HEK293 (cell line): ENCODE measurements around the gene DPP9.

Source experiments
- AEBP2 ChIP-seq: fragments of 450-650 bp; formaldehyde crosslinking; IDR thresholded peaks from 2 replicates; pipeline ENCODE4 v1.5.1; 2016; ENCODE audit warnings: missing biosample characterization, missing genetic modification characterization, borderline replicate concordance
- BCL11A ChIP-seq: fragments of 450-650 bp; formaldehyde crosslinking; IDR thresholded peaks from 2 replicates; pipeline ENCODE4 v1.5.1; 2016; ENCODE audit warnings: low read depth, missing biosample characterization, missing genetic modification characterization
- EGR2 ChIP-seq: fragments of 450-650 bp; formaldehyde crosslinking; IDR thresholded peaks from 2 replicates; pipeline ENCODE4 v1.5.1; 2016; ENCODE audit warnings: low read depth, missing biosample characterization, missing genetic modification characterization
- GFI1B ChIP-seq: fragments of 450-650 bp; formaldehyde crosslinking; IDR thresholded peaks from 2 replicates; pipeline ENCODE4 v1.5.1; 2016; ENCODE audit warnings: missing biosample characterization, missing genetic modification characterization
- KLF8 ChIP-seq: fragments of 450-650 bp; formaldehyde crosslinking; IDR thresholded peaks from 2 replicates; pipeline ENCODE4 v1.5.1; 2016; ENCODE audit warnings: missing biosample characterization, missing genetic modification characterization
- OSR2 ChIP-seq: fragments of 450-650 bp; formaldehyde crosslinking; IDR thresholded peaks from 2 replicates; pipeline ENCODE4 v1.5.1; 2016; ENCODE audit warnings: missing biosample characterization, missing genetic modification characterization
- PRDM6 ChIP-seq: fragments of 450-650 bp; formaldehyde crosslinking; IDR thresholded peaks from 2 replicates; pipeline ENCODE4 v1.5.1; 2017; ENCODE audit warnings: missing biosample characterization, missing genetic modification characterization
- SP3 ChIP-seq: fragments of 450-650 bp; formaldehyde crosslinking; IDR thresholded peaks from 2 replicates; pipeline ENCODE4 v1.5.1; 2016; ENCODE audit warnings: missing biosample characterization, missing genetic modification characterization
- ZBTB48 ChIP-seq: fragments of 450-650 bp; formaldehyde crosslinking; IDR thresholded peaks from 2 replicates; pipeline ENCODE4 v1.5.1; 2016; ENCODE audit warnings: missing biosample characterization, missing genetic modification characterization
- ZBTB8A ChIP-seq: fragments of 450-650 bp; formaldehyde crosslinking; IDR thresholded peaks from 2 replicates; pipeline ENCODE4 v1.5.1; 2016; ENCODE audit warnings: missing biosample characterization, missing genetic modification characterization
- ZFHX2 ChIP-seq: fragments of 450-650 bp; formaldehyde crosslinking; conservative IDR thresholded peaks from 2 replicates; pipeline ENCODE4 v1.5.1; 2016; ENCODE audit warnings: missing biosample characterization, missing genetic modification characterization
- ZFP3 ChIP-seq: fragments of 450-650 bp; formaldehyde crosslinking; IDR thresholded peaks from 2 replicates; pipeline ENCODE4 v1.5.1; 2016; ENCODE audit warnings: low read depth, missing biosample characterization, missing genetic modification characterization
- ZFP37 ChIP-seq: fragments of 450-650 bp; formaldehyde crosslinking; IDR thresholded peaks from 2 replicates; pipeline ENCODE4 v1.5.1; 2016; ENCODE audit warnings: missing biosample characterization, missing genetic modification characterization
- ZNF138 ChIP-seq: fragments of 450-650 bp; formaldehyde crosslinking; IDR thresholded peaks from 2 replicates; pipeline ENCODE4 v1.5.1; 2016; ENCODE audit warnings: missing biosample characterization, missing genetic modification characterization, borderline replicate concordance
- ZNF16 ChIP-seq: fragments of 450-650 bp; formaldehyde crosslinking; IDR thresholded peaks from 2 replicates; pipeline ENCODE4 v1.5.1; 2016; ENCODE audit warnings: low read depth, missing biosample characterization, missing genetic modification characterization
- ZNF211 ChIP-seq: fragments of 450-650 bp; formaldehyde crosslinking; IDR thresholded peaks from 2 replicates; pipeline ENCODE4 v1.5.1; 2016; ENCODE audit warnings: low read depth, missing biosample characterization, missing genetic modification characterization
- ZNF221 ChIP-seq: fragments of 450-650 bp; formaldehyde crosslinking; IDR thresholded peaks from 2 replicates; pipeline ENCODE4 v1.5.1; 2017; ENCODE audit warnings: missing biosample characterization, missing genetic modification characterization, borderline replicate concordance
- ZNF24 ChIP-seq: fragments of 450-650 bp; formaldehyde crosslinking; IDR thresholded peaks from 2 replicates; pipeline ENCODE4 v1.5.1; 2016; ENCODE audit warnings: missing biosample characterization, missing genetic modification characterization
- ZNF274 ChIP-seq, 2 experiments: fragments of 200-500 bp in 1 of 2; fragments of 450-650 bp in 1 of 2; sonication (Bioruptor generic) in 1 of 2; formaldehyde crosslinking in 1 of 2; IDR thresholded peaks; 2 replicates each; pipeline versions ENCODE4 v1.5.1 to v1.6.1; 2014 to 2016; ENCODE audit warnings: borderline replicate concordance in 1 of 2, inconsistent platforms in 1 of 2, low read length in 1 of 2, missing biosample characterization in 1 of 2, missing genetic modification characterization in 1 of 2
- ZNF280C ChIP-seq: fragments of 450-650 bp; formaldehyde crosslinking; IDR thresholded peaks from 2 replicates; pipeline ENCODE4 v1.5.1; 2016; ENCODE audit warnings: missing biosample characterization, missing genetic modification characterization
- ZNF473 ChIP-seq: fragments of 450-650 bp; formaldehyde crosslinking; IDR thresholded peaks from 2 replicates; pipeline ENCODE4 v1.5.1; 2017; ENCODE audit warnings: missing biosample characterization, missing genetic modification characterization
- ZNF518A ChIP-seq: fragments of 450-650 bp; formaldehyde crosslinking; conservative IDR thresholded peaks from 2 replicates; pipeline ENCODE4 v1.5.1; 2016; ENCODE audit warnings: low read depth, missing biosample characterization, missing genetic modification characterization
- ZNF549 ChIP-seq: fragments of 450-650 bp; IDR thresholded peaks from 2 replicates; pipeline ENCODE4 v1.5.1; 2018; ENCODE audit warnings: missing biosample characterization, missing genetic modification characterization, mild to moderate bottlenecking, inconsistent platforms, moderate library complexity
- ZNF571 ChIP-seq: fragments of 450-650 bp; formaldehyde crosslinking; IDR thresholded peaks from 2 replicates; pipeline ENCODE4 v1.5.0; 2017; ENCODE audit warnings: missing biosample characterization, missing genetic modification characterization
- ZNF585B ChIP-seq: fragments of 450-650 bp; formaldehyde crosslinking; IDR thresholded peaks from 2 replicates; pipeline ENCODE4 v1.5.1; 2016; ENCODE audit warnings: missing biosample characterization, missing genetic modification characterization
- ZNF629 ChIP-seq: fragments of 450-650 bp; formaldehyde crosslinking; IDR thresholded peaks from 2 replicates; pipeline ENCODE4 v1.5.1; 2017; ENCODE audit warnings: missing biosample characterization, missing genetic modification characterization
- ZNF660 ChIP-seq: fragments of 450-650 bp; IDR thresholded peaks from 2 replicates; pipeline ENCODE4 v1.5.1; 2018; ENCODE audit warnings: missing biosample characterization, mild to moderate bottlenecking, missing genetic modification characterization
- ZNF701 ChIP-seq: fragments of 450-650 bp; formaldehyde crosslinking; IDR thresholded peaks from 2 replicates; pipeline ENCODE4 v1.5.1; 2016; ENCODE audit warnings: missing biosample characterization, missing genetic modification characterization
- ZNF830 ChIP-seq: fragments of 450-650 bp; IDR thresholded peaks from 2 replicates; pipeline ENCODE4 v1.5.0; 2018; ENCODE audit warnings: missing biosample characterization, missing genetic modification characterization, low read depth, mild to moderate bottlenecking, moderate library complexity
- ZNF843 ChIP-seq: fragments of 450-650 bp; formaldehyde crosslinking; IDR thresholded peaks from 2 replicates; pipeline ENCODE4 v1.5.1; 2016; ENCODE audit warnings: missing biosample characterization, missing genetic modification characterization

DPP9 gene

DNA sequence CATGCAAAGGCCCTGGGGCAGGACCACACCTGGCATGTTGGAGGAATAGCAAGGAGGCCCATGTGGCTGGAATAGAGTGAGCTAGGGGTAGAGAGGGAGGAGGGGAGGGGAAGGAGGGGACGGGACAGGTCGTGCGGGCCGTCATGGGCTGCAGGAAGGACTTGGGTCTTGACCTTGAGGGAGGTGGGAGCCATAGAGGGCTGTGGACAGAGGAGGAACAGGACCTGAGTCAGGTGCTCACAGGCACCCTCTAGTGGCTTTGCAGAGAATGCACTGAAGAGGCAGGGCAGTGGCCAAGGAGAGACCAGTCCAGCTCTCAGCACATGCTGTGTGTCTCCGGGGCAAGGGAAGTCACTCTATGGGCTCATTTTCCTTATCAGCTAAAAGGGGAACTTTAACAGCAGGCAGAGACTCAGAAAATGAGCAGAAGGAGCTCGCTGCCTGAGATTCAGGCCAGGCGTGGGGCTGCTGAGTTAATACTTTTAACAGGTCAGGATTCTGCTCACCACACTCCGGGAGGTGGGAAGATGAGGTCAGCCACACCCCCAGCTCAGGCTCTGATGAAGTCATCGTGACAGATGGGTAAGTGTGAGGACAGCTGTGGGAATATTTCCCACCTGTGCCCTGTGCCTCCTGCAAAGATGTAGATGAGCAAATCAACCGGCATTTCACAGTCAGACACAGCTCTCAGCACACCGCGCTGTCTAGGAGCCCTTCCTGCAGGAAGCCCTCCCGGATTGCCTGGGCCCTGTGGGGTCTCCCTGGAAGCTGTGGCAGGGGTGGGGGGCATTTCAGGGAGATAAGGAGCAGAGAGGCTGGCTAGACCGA lies 90.3 kb downstream of the DPP9 start (continued):
- TF ChIP-seq AEBP2 (tag by site-specific recombination), result no peak
- no peak for TF ChIP-seq ZNF280C
- no peak for TF ChIP-seq ZNF473
- TF ChIP-seq ZNF843 (tag by site-specific recombination), result peak; percentile 33; the same call in 1 of the 2 replicates
- peak; percentile 100 for TF ChIP-seq ZNF16
- no peak for TF ChIP-seq ZNF549 (tag by site-specific recombination)
- TF ChIP-seq OSR2 (tag by site-specific recombination), result no peak
- TF ChIP-seq KLF8 (tag by site-specific recombination), result no peak
- TF ChIP-seq EGR2, result peak; percentile 22; the same call in 1 of the 2 replicates
- TF ChIP-seq ZNF518A (tag by site-specific recombination), result no peak
- peak; percentile 17; the same call in 1 of the 2 replicates for TF ChIP-seq ZFP3 (tag by site-specific recombination)
- peak; percentile 67 for TF ChIP-seq ZNF660 (tag by site-specific recombination)
- no peak for TF ChIP-seq GFI1B (tag by site-specific recombination)
- peak; percentile 72 for TF ChIP-seq ZFP37
- peak; percentile 75 for TF ChIP-seq BCL11A (tag by site-specific recombination)
- no peak for TF ChIP-seq ZNF138 (tag by site-specific recombination)
- TF ChIP-seq ZNF24, result no peak
- peak; percentile 93 for TF ChIP-seq ZNF629 (tag by site-specific recombination)
- TF ChIP-seq PRDM6 (tag by site-specific recombination), result no peak
- 0 out of 2 replicates have a peak, but pooled peaks have one; percentile 16 for TF ChIP-seq ZBTB48 (tag by site-specific recombination)
- TF ChIP-seq ZFHX2 (tag by site-specific recombination), result peak; percentile 37; the same call in 1 of the 2 replicates
- TF ChIP-seq ZNF211 (tag by site-specific recombination), result no peak
- TF ChIP-seq ZNF571 (tag by site-specific recombination), result no peak
- peak; percentile 55 for TF ChIP-seq SP3 (tag by site-specific recombination)
- no peak for TF ChIP-seq ZNF701 (tag by site-specific recombination)
- no peak for TF ChIP-seq ZNF274 (IDR thresholded peaks at IDR 0.05; ENCODE audit: low read length)
- no peak for TF ChIP-seq ZNF274 (tag by site-specific recombination; IDR thresholded peaks at IDR 0.05; ENCODE audit: borderline replicate concordance)
- TF ChIP-seq ZNF830 (tag by site-specific recombination), result no peak
- no peak for TF ChIP-seq ZNF585B (tag by site-specific recombination)
- no peak for TF ChIP-seq ZNF221 (tag by site-specific recombination)
- TF ChIP-seq ZBTB8A (tag by site-specific recombination), result no peak
